Measurements from ENCODE around the gene KRTCAP2. TPM values are rescaled to one million over a fixed set of nuclear protein-coding genes. Genes with fewer than 3 reads are reported as not detected.
A peak's percentile ranks its signal among the peaks of the same experiment; 100 is the strongest.

KRTCAP2 gene
- total RNA-seq, 1 experiment from 2014 or later = 179 TPM

DNA sequence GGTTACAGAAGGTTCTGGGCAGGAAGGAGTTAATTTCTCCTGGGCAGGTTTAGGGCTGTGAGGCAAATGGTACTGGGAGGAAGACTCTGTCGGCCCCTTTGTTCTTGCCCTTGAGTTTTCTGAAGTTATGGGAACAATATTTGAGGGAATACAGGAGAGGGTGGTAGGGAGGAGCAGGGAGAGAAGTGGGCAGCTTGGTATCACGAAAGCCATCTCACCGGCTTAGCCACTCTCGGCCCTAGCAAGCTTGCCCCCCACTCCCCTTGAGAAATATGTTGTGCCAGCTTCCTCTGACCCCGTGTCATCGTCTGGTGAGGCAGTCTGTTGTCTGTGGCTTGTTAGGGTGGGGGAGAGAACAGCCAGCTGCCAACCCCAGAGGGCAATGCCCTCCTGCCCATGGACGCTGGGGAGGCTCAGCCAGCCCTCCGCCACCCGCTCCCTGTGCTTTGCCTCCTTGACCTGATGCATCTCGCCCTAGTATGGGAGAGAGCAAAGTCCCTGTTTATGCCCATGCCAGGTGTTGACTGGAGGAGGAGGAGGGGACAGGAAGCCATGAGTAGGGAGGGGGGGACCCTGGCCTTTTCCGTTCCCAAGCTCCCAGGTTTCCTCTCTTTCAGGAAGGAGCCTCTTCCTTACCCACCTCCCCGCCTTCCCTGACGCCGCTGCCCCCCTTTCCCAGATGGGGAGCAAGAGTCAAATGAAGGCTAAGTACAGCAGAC is 44.2 kb downstream of the KRTCAP2 start:
- Histone ChIP-seq H3K36me3 (ENCODE audit: insufficient read depth, low read length, poor library complexity, severe bottlenecking) (no peaks in the 10 kb centered on the region), H3K4me1 (ENCODE audit: insufficient read depth, low read length, poor library complexity, severe bottlenecking) (peaks cover 35% of the 10 kb centered on the region), H3K9me3 (ENCODE audit: low read depth, low read length, poor library complexity, severe bottlenecking) (no peaks in the 10 kb centered on the region), H3K27ac (ENCODE audit: low read depth, low read length, poor library complexity, severe bottlenecking) (no peak overlapping the region), H3K4me3 (ENCODE audit: low read depth, low read length, poor library complexity, severe bottlenecking) (peak overlapping the region; percentile 56), H3K27me3 (replicated peaks; ENCODE audit: insufficient read depth, low read depth, low read length, poor library complexity) (no peaks in the 10 kb centered on the region)
- POLR2A ChIA-PET (ENCODE audit: low non-redundant PET) = no interaction called here
- no peak for DNase-seq (ENCODE audit: low spot score)
- intact Hi-C loops (cut with micrococcal nuclease; ENCODE audit: unreplicated experiment) = loop anchor here (5.0 kb wide), 1 partner anchor 37 kb away; no protein-coding TSS in a partner anchor
- no TSS peak for BruUV-seq (replicated peaks)
- TF ChIP-seq, protein P1, sequence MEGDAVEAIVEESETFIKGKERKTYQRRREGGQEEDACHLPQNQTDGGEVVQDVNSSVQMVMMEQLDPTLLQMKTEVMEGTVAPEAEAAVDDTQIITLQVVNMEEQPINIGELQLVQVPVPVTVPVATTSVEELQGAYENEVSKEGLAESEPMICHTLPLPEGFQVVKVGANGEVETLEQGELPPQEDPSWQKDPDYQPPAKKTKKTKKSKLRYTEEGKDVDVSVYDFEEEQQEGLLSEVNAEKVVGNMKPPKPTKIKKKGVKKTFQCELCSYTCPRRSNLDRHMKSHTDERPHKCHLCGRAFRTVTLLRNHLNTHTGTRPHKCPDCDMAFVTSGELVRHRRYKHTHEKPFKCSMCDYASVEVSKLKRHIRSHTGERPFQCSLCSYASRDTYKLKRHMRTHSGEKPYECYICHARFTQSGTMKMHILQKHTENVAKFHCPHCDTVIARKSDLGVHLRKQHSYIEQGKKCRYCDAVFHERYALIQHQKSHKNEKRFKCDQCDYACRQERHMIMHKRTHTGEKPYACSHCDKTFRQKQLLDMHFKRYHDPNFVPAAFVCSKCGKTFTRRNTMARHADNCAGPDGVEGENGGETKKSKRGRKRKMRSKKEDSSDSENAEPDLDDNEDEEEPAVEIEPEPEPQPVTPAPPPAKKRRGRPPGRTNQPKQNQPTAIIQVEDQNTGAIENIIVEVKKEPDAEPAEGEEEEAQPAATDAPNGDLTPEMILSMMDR (conservative IDR thresholded peaks at IDR 0.05; ENCODE audit: low read depth, low read length) = no peak
- no peak for TF ChIP-seq EZH2 (IDR thresholded peaks at IDR 0.05; ENCODE audit: borderline replicate concordance, low read depth, low read length, poor library complexity, severe bottlenecking)
- CTCF ChIA-PET = no interaction called here

- H3K36me3 ChIP-seq (ENCODE audit: insufficient read depth, low read length, poor library complexity, severe bottlenecking) = no peaks in the 10 kb centered on the region
- intact Hi-C loops (cut with micrococcal nuclease; ENCODE audit: unreplicated experiment) = loop anchor here (5.0 kb wide), 1 partner anchor 36 kb away; no protein-coding TSS in a partner anchor
- CTCF ChIA-PET = no interaction called here
- H3K27ac ChIP-seq (ENCODE audit: low read depth, low read length, poor library complexity, severe bottlenecking) = no peak overlapping the region
- POLR2A ChIA-PET (ENCODE audit: low non-redundant PET) = no interaction called here
- no peaks in the 10 kb centered on the region for H3K27me3 ChIP-seq (replicated peaks; ENCODE audit: insufficient read depth, low read depth, low read length, poor library complexity)
- peak overlapping the region; percentile 56 for H3K4me3 ChIP-seq (ENCODE audit: low read depth, low read length, poor library complexity, severe bottlenecking)
- TF ChIP-seq, protein P1 (conservative IDR thresholded peaks at IDR 0.05; ENCODE audit: low read depth, low read length) = no peak
- no peak for TF ChIP-seq EZH2 (IDR thresholded peaks at IDR 0.05; ENCODE audit: borderline replicate concordance, low read depth, low read length, poor library complexity, severe bottlenecking)
- BruUV-seq (replicated peaks) = no TSS peak
- no peak for DNase-seq (ENCODE audit: low spot score)
- H3K4me1 ChIP-seq (ENCODE audit: insufficient read depth, low read length, poor library complexity, severe bottlenecking) = peaks cover 35% of the 10 kb centered on the region
- no peaks in the 10 kb centered on the region for H3K9me3 ChIP-seq (ENCODE audit: low read depth, low read length, poor library complexity, severe bottlenecking)
Measured at GRCh38 chr1:155127967-155128754, 44.9 kb downstream of the KRTCAP2 start.

DNA sequence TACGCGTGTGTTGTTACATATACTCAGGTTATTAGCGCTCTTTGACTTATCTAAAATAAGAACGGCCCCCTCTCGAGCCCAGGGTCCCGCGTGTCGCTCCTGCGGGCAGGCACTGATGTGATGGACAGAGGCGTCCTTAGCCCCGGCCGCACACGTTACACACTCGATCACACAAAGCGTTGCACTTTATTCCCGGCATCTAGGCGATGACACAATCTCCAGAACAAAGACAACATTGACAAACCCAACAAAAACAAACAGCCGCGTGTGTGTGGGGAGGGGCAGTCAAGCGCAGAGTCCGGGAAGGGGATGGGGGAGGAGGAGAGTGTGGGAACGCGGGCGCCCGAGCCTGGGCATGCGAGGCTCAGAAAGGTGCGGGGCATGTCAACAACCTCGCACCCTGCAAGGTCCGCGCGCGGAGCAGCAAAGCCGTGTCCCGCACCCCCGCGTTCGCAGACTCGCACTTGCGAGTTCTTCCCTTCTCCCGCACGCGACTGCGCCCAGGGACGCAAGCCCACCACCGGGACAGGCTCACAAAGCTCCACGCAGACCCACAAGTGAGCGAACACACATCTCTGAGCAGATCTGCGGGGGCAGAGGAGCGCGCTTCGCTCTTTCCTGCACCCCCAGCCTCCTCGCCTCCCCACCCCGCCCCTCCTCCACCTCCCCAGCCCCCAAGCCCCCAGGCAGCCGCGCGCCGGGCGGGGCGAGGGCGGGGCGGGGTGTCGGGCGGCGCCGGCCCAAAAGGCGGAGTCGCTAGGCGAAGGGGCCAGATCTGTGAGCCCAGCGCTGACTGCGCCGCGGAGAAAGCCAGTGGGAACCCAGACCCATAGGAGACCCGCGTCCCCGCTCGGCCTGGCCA is 45.8 kb downstream of the KRTCAP2 start, which contains the start of gene EFNA1:
EFNA1 (plus strand) TSS at position 772 of the 862 bp plus-strand sequence. CDS start 102 bp downstream, outside the sequence.
- BruUV-seq (replicated peaks) = no TSS peak
- no peaks in the 10 kb centered on the region for H3K27me3 ChIP-seq (replicated peaks; ENCODE audit: insufficient read depth, low read depth, low read length, poor library complexity)

More for the DNA sequence above, 45.8 kb downstream of the KRTCAP2 start, which contains the start of gene EFNA1:
- no peaks in the 10 kb centered on the region for H3K36me3 ChIP-seq (ENCODE audit: insufficient read depth, low read length, poor library complexity, severe bottlenecking)
- intact Hi-C loops (cut with micrococcal nuclease; ENCODE audit: unreplicated experiment) = loop anchor here (5.0 kb wide), 1 partner anchor 35 kb away; no protein-coding TSS in a partner anchor
- ChIA-PET CTCF (no interaction called here), POLR2A (ENCODE audit: low non-redundant PET) (no interaction called here)
- peak; percentile 49 for DNase-seq (ENCODE audit: low spot score)
- TF ChIP-seq, protein P1 (conservative IDR thresholded peaks at IDR 0.05; ENCODE audit: low read depth, low read length) = no peak
- TF ChIP-seq EZH2 (IDR thresholded peaks at IDR 0.05; ENCODE audit: borderline replicate concordance, low read depth, low read length, poor library complexity, severe bottlenecking) = no peak
- H3K4me1 ChIP-seq (ENCODE audit: insufficient read depth, low read length, poor library complexity, severe bottlenecking) = peaks cover 35% of the 10 kb centered on the region
- no peaks in the 10 kb centered on the region for H3K9me3 ChIP-seq (ENCODE audit: low read depth, low read length, poor library complexity, severe bottlenecking)
- peak within 1 kb of the TSS; percentile 56 for H3K4me3 ChIP-seq (ENCODE audit: low read depth, low read length, poor library complexity, severe bottlenecking)
- no peak within 1 kb of the TSS for H3K27ac ChIP-seq (ENCODE audit: low read depth, low read length, poor library complexity, severe bottlenecking)

Measured in A673 (cell line).